Measurements from ENCODE around the gene LY9. TPM values are rescaled to one million over a fixed set of nuclear protein-coding genes. Genes with fewer than 3 reads are reported as not detected.

LY9 gene
- total and polyA plus RNA-seq, 9 of the 15 experiments (the other 6 are each of a cell fraction or from before 2014, with no cell fraction given) = not detected

GRCh38 chr1:160756849-160757201 lies 39.1 kb upstream of the LY9 start:
- intact Hi-C loops (cut with micrococcal nuclease) = no loop called here
- no TSS peak for BruUV-seq (replicated peaks)
- Histone ChIP-seq H2AFZ (ENCODE audit: low read depth, low read length) (no peak overlapping the region), H3K79me2 (ENCODE audit: control insufficient read depth, insufficient read depth, low read length) (no peaks in the 10 kb centered on the region), H3K9ac (ENCODE audit: insufficient read depth in 1 of 2, low read depth in 2 of 2, low read length in 2 of 2) (no peak overlapping the region), H3K9me3 (replicated peaks; ENCODE audit: control insufficient read depth, insufficient read depth, low read depth, low read length) (no peaks in the 10 kb centered on the region), H3K4me2 (ENCODE audit: insufficient read depth, low read length) (no peak overlapping the region), H3K27me3 (ENCODE audit: control insufficient read depth in 2 of 2, insufficient read depth in 2 of 2, low read length in 2 of 2) (peaks cover 4 to 8% of the 10 kb centered on the region in 2 experiments; a peak in 2 of 5 replicates), H4K20me1 (replicated peaks; ENCODE audit: control insufficient read depth, insufficient read depth, low read length) (no peaks in the 10 kb centered on the region), H3K9me1 (ENCODE audit: control insufficient read depth, insufficient read depth, low read length) (no peaks in the 10 kb centered on the region), H3K4me1 (replicated peaks in 1 of 2; ENCODE audit: control insufficient read depth in 2 of 2, insufficient read depth in 2 of 2, low read length in 2 of 2) (no peaks in the 10 kb centered on the region), H3K36me3 (ENCODE audit: control insufficient read depth, insufficient read depth, low read length) (no peaks in the 10 kb centered on the region), H3K27ac (ENCODE audit: extremely low read depth, low read depth, low read length) (no peak overlapping the region), H3K4me3 (no peak overlapping the region)
- TF ChIP-seq AFF4 (CRISPR knock-in tag; IDR thresholded peaks at IDR 0.05) (no peak), NFXL1 (CRISPR knock-in tag; IDR thresholded peaks at IDR 0.05) (no peak), OTX1 (CRISPR knock-in tag; IDR thresholded peaks at IDR 0.05) (no peak), TAF9B (IDR thresholded peaks at IDR 0.05; ENCODE audit: partially characterized antibody) (no peak), CBFA2T3 (IDR thresholded peaks at IDR 0.05) (no peak), SP1 (CRISPR knock-in tag; IDR thresholded peaks at IDR 0.05) (no peak), SMAD1 (IDR thresholded peaks at IDR 0.05; ENCODE audit: low read depth, low read length, partially characterized antibody) (no peak), FUS (optimal IDR thresholded peaks at IDR 0.05; ENCODE audit: low read depth, low read length) (no peak), MYNN (IDR thresholded peaks at IDR 0.05) (no peak), MYNN (CRISPR knock-in tag; IDR thresholded peaks at IDR 0.05) (no peak), SRSF1 (IDR thresholded peaks at IDR 0.05; ENCODE audit: low read depth, low read length) (no peak)
- TF ChIP-seq, protein P1, sequence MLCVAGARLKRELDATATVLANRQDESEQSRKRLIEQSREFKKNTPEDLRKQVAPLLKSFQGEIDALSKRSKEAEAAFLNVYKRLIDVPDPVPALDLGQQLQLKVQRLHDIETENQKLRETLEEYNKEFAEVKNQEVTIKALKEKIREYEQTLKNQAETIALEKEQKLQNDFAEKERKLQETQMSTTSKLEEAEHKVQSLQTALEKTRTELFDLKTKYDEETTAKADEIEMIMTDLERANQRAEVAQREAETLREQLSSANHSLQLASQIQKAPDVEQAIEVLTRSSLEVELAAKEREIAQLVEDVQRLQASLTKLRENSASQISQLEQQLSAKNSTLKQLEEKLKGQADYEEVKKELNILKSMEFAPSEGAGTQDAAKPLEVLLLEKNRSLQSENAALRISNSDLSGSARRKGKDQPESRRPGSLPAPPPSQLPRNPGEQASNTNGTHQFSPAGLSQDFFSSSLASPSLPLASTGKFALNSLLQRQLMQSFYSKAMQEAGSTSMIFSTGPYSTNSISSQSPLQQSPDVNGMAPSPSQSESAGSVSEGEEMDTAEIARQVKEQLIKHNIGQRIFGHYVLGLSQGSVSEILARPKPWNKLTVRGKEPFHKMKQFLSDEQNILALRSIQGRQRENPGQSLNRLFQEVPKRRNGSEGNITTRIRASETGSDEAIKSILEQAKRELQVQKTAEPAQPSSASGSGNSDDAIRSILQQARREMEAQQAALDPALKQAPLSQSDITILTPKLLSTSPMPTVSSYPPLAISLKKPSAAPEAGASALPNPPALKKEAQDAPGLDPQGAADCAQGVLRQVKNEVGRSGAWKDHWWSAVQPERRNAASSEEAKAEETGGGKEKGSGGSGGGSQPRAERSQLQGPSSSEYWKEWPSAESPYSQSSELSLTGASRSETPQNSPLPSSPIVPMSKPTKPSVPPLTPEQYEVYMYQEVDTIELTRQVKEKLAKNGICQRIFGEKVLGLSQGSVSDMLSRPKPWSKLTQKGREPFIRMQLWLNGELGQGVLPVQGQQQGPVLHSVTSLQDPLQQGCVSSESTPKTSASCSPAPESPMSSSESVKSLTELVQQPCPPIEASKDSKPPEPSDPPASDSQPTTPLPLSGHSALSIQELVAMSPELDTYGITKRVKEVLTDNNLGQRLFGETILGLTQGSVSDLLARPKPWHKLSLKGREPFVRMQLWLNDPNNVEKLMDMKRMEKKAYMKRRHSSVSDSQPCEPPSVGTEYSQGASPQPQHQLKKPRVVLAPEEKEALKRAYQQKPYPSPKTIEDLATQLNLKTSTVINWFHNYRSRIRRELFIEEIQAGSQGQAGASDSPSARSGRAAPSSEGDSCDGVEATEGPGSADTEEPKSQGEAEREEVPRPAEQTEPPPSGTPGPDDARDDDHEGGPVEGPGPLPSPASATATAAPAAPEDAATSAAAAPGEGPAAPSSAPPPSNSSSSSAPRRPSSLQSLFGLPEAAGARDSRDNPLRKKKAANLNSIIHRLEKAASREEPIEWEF (CRISPR knock-in tag; IDR thresholded peaks at IDR 0.05) = no peak
- no peak for DNase-seq (ENCODE audit: extremely low read depth in 1 of 4, low spot score in 3 of 4)
- ChIA-PET CTCF (ENCODE audit: low intra/inter-chr PET ratio) (no interaction called here), POLR2A (interaction anchor here (0.6 to 0.9 kb wide), 2 partner anchors 11 to 1428 kb away, joined by 3 to 4 read pairs; no protein-coding TSS in a partner anchor)
- no peak for ATAC-seq
- no peak for FAIRE-seq
- in situ Hi-C loops (cut with MboI) = no loop called here
- 0% methylated on average over 2 of the region's 2 CpGs for WGBS (ENCODE audit: insufficient coverage, low coverage, missing lambda C conversion rate)

Measured in K562 (cell line).